HG03354 (cell line): ENCODE results near the gene B4GALNT3.

Source experiments
- ATAC-seq: cut with Tn5 transposase; IDR thresholded peaks from one replicate; pipeline ENCODE4 v1.9.1; 2021; ENCODE audit warnings: mild to moderate bottlenecking; ENCODE audit not compliant: unreplicated experiment, poor library complexity, severe bottlenecking

B4GALNT3 gene

DNA sequence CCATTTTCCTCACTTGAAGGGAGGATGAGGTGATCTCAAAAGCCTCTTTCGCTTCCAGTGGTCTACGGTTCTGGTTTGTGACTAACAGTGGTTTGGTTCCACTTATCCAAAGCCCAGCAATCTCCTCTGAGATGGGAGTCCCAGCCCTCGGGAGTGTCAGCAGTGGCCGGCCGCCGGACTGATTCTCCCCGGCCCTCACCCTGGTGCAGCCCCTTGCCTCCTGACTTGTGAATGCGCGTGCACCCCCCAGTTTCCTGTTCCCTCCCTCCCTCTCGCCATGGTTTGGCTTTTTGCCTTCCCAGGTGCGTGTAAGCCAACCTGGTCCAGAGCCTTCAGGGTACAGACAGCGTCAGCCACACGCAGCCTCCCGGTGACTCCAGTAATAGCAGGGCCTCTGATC is 74.5 kb downstream of the B4GALNT3 start:
- ATAC-seq = no peak

DNA sequence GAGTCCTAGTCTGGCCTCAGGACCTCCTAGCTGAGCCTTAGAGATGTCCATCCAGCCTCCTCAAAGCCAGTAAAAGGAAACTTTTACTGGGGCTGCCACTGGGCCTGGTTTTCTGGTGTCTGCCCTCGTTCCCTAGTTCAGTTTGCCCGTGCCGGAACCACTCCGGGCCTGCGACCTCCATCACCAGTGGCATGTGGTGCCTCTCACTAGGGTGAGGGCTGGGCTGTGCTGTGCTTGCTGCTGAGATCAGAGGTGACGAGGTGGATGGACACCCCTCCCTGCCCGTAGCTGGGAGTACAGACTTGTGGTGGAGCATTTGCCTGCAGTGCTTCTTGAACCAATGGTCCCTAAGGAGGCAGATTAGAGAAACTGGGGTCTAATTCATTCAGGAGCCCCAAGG is 75.7 kb downstream of the B4GALNT3 start:
- ATAC-seq = no peak

DNA sequence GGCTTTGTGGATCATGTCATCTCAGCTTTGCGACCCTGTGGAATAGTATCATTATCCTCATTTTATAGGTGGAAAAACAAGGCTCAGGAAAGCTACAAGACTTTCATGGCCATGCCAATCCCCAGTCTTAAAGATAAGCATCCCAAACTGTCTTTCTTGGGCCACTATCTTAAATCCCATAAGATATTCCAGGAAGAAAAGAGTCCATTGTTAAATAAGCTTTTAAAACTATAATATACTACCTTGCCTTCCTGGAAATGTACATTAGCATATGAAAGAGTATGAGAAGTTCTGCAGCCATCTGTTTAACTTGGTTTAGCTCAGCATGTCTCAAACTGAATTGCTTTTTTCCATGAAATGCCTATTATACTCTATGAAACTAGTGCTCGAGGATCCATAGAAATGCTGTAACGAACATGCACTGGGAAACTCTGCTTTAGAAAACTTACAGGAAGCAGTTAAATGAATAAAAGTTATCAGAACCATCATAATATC is 77.1 kb downstream of the B4GALNT3 start:
- ATAC-seq = no peak

DNA sequence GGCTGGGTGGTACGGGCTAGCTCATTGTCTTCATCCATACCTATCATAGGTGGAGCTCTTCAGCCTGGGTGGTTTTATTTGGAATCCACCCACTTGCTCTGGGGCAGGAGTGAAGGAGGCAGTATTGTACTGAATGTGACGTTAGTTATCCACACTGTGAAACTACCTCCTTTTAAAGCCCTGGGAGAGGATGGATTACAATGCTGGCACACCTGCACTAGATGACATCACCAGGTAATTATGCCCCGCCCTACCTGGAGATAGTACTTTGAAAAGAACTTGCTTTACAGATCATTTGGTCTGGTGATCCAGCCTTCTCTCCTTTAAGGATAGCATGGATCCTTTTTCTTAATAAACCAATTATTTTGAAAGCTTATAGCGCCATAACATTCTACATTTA is 78.0 kb downstream of the B4GALNT3 start:
- no peak for ATAC-seq

DNA sequence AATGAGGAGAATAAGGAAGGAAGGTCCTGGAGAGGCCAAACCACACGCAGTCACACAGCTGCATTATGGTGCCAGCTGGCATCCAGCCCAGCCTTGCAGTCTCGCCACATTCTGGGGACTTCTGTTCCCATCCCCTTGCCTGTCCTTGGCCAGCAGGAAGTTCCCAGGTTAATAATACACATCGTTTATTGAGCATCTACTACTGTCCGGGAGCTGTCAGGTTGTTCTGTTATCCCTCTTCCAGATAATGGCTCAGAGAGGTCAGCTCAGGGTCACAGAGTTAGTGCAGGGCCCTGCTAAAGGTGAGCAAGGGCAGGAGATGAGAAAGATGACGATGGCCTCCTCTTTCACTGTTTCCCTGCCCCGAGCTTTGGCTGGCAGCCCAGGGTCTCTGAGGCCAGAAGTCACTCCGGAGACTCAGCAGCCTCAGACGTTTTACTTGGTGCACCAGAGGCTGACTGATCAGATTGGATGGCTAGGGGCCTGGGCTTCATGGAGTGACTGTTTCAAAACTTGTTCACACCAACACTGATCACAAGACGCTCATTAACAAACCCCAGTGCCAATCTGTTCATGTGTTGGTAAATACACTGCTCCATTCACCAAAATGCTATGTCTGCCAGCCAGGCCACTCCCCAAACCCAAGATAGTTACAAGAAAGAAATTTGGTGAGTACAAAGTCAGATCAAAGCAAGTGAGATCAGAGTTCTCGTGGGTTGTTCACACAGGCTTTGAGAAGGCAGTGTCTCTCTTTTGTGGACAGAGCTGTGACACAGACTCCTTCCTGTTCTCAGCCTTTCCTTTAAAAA is 79.2 kb downstream of the B4GALNT3 start:
- no peak for ATAC-seq

DNA sequence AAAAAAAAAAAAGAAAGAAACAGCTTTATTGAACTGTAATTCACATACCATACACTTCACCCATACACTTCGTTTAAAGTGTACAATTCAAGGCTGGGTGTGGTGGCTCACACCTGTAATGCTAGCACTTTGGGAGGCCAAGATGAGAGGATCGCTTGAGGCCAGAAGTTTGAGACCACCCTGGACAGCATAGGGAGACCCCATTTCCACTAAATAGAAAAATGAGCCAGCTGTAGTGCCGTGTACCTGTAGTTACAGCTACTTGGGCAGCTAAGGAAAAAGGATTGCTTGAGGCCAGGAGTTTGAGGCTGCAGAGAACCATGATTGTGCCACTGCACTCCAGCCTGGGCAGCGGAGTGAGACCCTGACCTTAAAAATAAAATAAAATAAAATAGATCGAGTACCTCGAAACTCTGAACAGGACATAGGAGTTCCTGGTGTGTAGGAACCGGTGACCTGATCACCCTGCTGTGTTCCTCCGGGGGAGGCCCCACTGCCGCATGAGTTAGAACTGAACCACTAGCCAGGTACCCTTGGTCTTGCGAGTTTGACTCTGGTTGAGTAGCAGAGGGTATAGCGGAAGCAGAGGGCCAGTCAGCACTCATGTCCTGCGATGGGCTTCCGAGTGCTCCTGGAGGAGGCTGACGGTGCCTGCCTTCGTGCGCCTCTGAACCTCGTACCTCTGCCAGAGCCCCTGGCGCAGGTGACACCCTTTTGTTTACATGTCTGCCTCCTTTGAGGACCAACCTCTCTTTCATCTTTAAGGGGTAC is 80.0 kb downstream of the B4GALNT3 start:
- ATAC-seq = no peak

DNA sequence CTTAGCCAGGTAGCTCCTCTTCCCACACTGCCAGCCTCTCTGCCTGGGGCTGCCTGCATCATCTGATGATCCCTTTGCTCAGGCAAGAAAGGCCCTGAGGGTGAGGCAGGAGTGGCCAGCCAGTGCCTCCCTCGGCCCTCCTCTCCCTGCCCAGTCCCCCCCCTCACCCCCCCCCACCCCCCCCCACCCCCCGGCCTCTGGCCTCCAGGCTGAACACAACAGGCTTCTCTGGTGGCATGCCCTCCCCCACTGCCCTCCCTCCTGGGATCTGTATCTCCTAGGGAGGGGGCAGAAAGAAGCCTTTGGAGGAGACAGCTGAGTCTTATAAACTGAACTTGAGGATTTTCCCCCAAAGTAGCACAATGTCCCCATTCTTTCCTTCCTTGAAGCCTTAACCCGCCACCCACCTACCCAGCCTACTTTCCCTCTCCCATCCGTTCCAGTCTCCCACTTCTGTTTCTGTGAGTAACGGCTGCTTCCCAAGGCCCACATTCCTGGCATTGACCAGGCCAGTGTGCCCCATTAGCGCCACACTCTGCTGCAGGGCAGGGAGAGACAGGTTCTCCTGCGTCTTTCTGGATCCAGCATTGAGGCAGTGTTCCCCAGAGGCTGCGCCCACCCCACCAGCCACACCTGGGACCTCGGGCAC is 82.1 kb downstream of the B4GALNT3 start:
- ATAC-seq = no peak

DNA sequence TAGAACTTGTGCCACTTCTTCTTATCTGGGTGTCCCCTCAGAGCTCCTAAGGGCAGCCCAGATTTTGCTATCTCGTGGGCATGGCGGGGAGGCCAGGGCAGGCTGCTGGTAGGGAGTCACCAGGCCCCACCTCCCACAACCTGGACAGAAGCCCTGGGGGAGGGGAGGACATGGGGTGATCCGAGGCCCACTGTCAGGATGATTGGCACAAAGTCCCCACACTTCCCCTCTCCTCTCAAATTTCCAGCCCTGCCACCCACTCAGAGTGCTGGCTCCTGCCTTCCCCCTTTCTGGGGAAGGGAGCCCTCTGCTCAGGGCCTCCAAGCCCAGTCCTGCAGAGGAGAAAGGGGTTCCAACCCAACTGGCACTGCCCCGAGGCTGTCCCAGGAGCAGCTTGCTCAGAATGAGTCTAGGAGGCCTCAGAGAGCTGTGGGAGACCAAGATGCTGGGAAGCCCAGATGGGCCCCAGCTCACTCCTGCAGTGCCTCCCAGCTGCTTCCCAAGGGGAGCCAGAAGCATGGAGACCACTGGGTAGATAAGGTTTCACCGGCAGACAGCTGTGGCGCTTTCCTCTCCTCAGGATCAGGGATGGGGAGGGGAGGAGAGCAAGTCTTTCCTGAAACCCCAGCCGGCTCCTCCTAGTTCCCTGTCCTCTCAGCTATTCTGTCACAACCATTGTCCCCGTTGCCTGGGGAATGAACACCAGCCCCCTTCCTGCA is 82.8 kb downstream of the B4GALNT3 start:
- no peak for ATAC-seq

DNA sequence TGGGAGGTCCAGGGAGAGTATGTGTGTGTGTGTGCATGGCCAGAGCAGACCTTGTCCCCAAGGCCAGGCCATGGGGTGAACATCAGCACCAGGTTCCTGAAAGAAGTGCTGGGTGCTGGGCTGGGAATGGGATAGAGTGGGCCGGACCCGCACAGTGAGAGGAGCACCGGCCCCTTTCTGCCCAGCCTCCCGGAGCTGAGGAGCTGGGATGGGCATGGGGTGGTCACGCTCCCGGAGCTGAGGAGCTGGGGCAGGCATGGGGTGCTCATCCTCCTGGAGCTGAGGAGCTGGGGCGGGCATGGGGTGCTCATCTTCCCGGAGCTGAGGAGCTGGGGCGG is 83.3 kb downstream of the B4GALNT3 start:
- no peak for ATAC-seq

DNA sequence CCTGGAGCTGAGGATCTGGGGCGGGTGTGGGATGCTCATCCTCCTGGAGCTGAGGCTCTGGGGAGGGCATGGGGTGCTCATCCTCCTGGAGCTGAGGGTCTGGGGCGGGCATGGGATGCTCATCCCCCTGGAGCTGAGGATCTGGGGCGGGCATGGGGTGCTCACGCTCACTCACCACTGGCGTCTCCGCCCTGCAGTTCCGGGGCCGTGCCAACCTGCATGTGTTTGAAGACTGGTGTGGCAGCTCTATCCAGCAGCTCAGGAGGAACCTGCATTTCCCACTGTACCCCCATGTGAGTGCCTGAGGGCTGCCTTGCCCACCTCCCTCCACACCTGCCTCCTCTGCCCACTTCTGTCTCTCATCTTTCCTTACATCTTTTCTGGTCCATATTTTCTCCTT is 84.4 kb downstream of the B4GALNT3 start:
- ATAC-seq = no peak

DNA sequence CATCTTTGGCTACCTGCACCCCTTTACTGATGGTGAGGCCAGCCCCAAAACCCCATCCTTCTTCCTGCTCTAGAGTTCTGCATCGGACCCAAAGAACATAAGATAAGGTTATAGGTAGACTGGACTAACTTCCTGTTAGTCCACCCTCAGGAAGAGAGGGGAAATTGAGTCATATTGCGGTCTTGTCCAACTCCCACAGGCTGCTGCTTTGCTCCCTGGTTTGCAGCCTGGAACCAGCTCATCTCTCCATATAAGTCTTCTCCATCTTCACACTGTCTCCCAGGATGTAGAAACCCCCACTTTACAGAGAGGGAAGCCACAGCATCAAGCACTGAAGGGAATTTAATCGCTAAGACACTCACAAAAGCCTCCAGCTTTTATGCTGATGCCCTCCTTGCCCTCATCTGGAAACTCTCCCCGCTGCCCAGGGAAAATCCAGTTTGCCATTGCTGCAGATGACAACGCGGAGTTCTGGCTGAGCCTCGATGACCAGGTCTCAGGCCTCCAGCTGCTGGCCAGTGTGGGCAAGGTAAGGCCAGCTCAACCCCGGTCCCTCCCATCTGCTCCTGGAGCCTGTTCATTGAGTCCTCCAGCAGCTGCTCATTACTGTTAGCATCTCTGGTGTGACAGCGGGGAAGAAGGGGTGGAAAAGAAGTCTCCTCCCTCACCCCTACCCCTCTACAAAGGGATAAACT is 85.3 kb downstream of the B4GALNT3 start:
- no peak for ATAC-seq

DNA sequence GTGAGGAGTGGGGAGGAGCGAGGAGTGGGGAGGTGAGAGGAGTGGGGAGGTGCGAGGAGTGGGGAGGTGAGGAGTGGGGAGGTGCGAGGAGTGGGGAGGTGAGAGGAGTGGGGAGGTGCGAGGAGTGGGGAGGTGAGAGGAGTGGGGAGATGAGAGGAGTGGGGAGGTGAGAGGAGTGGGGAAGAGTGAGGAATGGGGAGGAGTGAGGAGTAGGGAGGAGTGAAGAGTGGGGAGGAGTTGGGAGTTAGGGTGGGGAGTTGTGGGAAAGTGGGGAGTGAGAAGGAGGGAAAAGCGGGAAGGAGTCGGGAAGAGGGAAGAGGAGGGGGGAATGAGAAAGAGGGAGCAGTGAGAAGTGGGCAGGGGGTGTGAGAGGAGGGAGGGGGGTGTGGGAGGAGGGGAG is 86.1 kb downstream of the B4GALNT3 start:
- no peak for ATAC-seq

DNA sequence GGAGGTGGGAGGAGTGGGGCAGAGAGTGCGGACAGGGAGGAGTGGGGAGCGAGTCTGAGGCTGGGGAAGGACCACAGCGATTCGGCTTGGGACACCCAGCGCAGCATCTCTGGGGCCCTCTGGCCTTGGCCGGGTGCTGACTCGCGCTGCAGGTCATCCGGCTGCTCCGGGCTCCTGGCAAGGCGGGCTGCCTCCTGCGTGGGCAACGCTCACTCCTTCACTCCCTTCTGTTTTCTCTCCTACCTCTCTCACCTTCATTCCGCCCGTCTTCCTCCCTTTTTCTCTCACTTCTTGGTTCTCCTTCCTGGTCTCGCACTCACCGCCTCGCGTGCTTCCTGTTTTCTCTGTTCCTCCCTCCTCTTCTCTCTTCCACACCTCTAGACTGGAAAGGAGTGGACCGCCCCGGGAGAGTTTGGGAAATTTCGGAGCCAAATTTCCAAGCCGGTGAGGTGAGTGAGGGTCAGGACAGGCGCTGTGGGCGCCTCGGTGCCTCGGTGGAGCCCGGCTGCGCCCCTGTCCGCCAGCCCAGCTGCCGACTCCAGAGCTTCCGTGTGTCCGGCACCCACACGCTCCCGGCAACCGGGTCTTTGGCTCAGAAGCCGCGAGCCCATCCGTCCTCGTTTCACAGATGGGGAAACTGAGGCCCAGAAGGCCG is 86.7 kb downstream of the B4GALNT3 start:
- no peak for ATAC-seq

DNA sequence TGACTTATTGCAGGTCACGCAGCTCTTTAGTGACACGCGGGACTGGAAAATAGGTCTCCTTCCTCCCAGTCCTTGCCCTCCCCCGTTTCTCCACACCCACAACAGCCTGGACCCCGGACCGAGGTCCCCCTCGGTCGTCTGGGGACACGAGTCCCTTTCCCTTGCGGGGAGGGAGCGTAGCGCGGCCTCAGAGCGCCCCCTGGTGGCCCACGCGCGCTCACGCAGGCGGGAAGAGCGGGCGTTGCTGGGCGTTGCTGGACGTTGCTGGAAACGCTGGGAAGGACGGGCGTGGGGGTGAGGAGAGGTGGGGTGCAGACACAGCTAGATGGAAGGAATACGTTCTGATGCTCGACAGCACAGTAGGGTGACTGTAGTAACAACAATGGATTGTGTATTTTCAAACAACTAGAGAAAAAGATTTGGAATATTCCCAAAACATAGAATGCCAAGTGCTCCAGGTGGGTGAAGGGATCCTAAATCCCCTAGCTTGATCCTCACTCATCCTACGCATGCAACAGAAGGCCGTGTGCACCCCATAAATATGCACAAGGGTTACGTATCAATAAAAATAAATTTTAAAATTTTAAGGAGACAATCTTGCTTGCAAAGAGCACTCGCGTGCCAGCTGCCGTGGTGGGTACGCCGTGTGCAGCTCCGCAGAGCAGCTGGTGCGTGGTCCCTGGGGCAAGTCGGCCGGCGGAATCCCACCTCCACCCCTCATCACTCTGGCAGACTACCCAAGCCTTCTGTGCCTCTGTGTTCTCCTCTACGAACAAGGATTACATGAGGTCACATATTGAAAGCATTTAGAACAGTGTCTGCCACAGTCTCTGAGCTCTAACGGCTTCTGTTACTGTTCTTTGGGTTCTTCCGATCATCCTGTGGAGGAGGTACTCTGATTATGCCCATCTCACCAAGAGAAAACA is 87.4 kb downstream of the B4GALNT3 start:
- no peak for ATAC-seq

DNA sequence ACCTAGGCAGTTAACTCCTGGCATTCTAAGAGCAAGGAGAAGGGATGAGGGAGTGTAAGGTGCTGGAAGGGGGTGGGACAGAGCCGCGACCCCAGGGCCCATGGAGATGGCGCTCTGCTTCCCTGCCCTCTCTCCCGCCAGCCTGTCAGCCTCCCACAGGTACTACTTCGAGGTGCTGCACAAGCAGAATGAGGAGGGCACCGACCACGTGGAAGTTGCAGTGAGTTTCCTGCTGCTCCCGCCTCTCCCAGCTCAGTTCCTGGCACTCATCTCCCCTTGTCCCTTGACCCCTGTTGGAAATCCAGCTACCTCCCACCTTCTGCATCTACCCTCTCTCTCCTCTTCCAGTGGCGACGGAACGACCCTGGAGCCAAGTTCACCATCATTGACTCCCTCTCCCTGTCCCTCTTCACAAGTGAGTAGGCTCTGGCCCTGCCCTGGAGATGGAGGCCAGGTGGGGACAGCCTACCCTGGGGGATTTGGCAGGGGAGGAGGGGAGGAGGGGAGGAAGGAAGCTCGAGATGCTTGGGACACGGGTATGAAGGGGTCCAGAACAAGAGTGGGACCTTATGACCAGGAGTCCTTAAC is 88.2 kb downstream of the B4GALNT3 start:
- ATAC-seq = no peak

DNA sequence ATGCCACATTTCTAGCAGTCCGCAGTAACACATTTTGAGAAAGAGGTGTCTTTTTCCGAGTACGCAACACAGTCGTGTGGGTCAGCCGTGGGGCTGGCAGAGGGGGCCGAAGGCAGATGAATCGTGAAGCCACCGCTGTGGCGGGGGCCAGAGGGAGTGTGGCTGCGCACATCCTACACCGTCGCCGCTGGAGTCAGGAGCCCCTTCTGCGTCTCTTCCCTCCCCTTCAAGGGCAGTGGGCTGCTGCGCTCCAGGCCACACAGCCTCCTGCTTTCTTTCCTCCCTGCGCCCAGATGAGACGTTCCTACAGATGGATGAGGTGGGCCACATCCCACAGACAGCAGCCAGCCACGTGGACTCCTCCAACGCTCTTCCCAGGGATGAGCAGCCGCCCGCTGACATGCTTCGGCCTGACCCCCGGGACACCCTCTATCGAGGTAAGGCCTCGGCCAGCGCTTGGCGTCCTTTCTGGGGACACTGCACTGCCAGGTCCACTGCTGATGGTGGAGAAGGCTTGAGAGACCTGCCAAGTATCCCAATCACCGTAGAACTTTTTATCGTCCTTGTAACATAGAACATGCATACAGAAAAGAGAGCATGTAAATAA is 89.8 kb downstream of the B4GALNT3 start:
- no peak for ATAC-seq
